DOHH2 (cell line): ENCODE data around the gene TCF3.

Source experiments
- H3F3A ChIP-seq: fragments of 200-600 bp; sonication (generic), shearing (Covaris generic); 2 replicates; pipeline ENCODE4 v1.6.0; 2016; ENCODE audit warnings: antibody characterized with exemption, mild to moderate bottlenecking; ENCODE audit not compliant: control insufficient read depth, insufficient read depth
- H3K27ac ChIP-seq: fragments of 200-600 bp; sonication (generic); 2 replicates; pipeline ENCODE4 v1.5.1; 2014; ENCODE audit warnings: low read depth, mild to moderate bottlenecking, low read length, moderate library complexity
- H3K27me3 ChIP-seq: fragments of 200-600 bp; sonication (generic); 2 replicates; pipeline ENCODE4 v1.6.1; 2014; ENCODE audit warnings: mild to moderate bottlenecking, low read length, mixed read lengths; ENCODE audit not compliant: control insufficient read depth
- H3K36me3 ChIP-seq: fragments of 200-600 bp; sonication (generic); 2 replicates; pipeline ENCODE4 v1.6.1; 2014; ENCODE audit warnings: mild to moderate bottlenecking, low read length, moderate library complexity, mixed read lengths; ENCODE audit not compliant: control insufficient read depth
- H3K4me1 ChIP-seq: fragments of 200-600 bp; sonication (generic); 2 replicates; pipeline ENCODE4 v1.6.1; 2014; ENCODE audit warnings: mild to moderate bottlenecking, low read length, mixed read lengths; ENCODE audit not compliant: control insufficient read depth
- H3K4me2 ChIP-seq: fragments of 200-600 bp; sonication (generic); 2 replicates; pipeline ENCODE4 v1.6.0; 2014; ENCODE audit warnings: mild to moderate bottlenecking, low read length, moderate library complexity
- H3K4me3 ChIP-seq: fragments of 200-600 bp; sonication (generic); 2 replicates; pipeline ENCODE4 v1.5.1; 2014; ENCODE audit warnings: mild to moderate bottlenecking, low read length, mixed read lengths
- H3K79me2 ChIP-seq: fragments of 200-600 bp; sonication (generic); 2 replicates; pipeline ENCODE4 v1.6.1; 2014; ENCODE audit warnings: mild to moderate bottlenecking, low read length, mixed read lengths; ENCODE audit not compliant: control insufficient read depth
- H3K9me2 ChIP-seq: fragments of 200-600 bp; sonication (generic); replicated peaks from 2 replicates; pipeline ENCODE4 v1.6.1; 2014; ENCODE audit warnings: mild to moderate bottlenecking, low read length, mixed read lengths; ENCODE audit not compliant: control insufficient read depth
- H3K9me3 ChIP-seq: fragments of 200-600 bp; sonication (generic); 2 replicates; pipeline ENCODE4 v1.6.1; 2014; ENCODE audit warnings: antibody characterized with exemption, low read length, mixed read lengths; ENCODE audit not compliant: control insufficient read depth, insufficient read depth
- H4K20me1 ChIP-seq: fragments of 200-600 bp; sonication (generic); 2 replicates; pipeline ENCODE4 v1.6.0; 2014; ENCODE audit warnings: low read depth, mild to moderate bottlenecking, antibody characterized with exemption, low read length, moderate library complexity; ENCODE audit not compliant: control insufficient read depth, insufficient read depth
- CTCF ChIP-seq: fragments of 200-600 bp; sonication (generic); IDR thresholded peaks from one replicate; pipeline ENCODE4 v1.5.1; 2014; ENCODE audit warnings: antibody characterized with exemption, mild to moderate bottlenecking, low read depth, low read length; ENCODE audit not compliant: poor library complexity, severe bottlenecking
- EZH2phosphoT487 ChIP-seq: fragments of 200-600 bp; sonication (generic); IDR thresholded peaks from 2 replicates; pipeline ENCODE4 v1.6.1; 2017; ENCODE audit warnings: borderline replicate concordance, mild to moderate bottlenecking, antibody characterized with exemption, low read length, moderate library complexity, mixed read lengths

The TCF3 gene

GRCh38 chr19:1676351-1677266, 24.2 kb upstream of the TCF3 start:
- Histone ChIP-seq H3K4me3 (no peak overlapping the region), H3K4me2 (no peak overlapping the region), H3K36me3 (no peaks in the 10 kb centered on the region), H3K4me1 (peaks cover 14% of the 10 kb centered on the region), H3K27me3 (no peaks in the 10 kb centered on the region; the same call in 1 of the 2 replicates), H3F3A (no peaks in the 10 kb centered on the region), H3K27ac (no peak overlapping the region), H3K79me2 (no peaks in the 10 kb centered on the region), H3K9me2 (no peaks in the 10 kb centered on the region), H3K9me3 (no peaks in the 10 kb centered on the region), H4K20me1 (no peaks in the 10 kb centered on the region)
- TF ChIP-seq EZH2phosphoT487 (no peak), CTCF (no peak)

- no peaks in the 10 kb centered on the region for H3K9me2 ChIP-seq
- H3K4me2 ChIP-seq = no peak overlapping the region
- no peaks in the 10 kb centered on the region for H3K9me3 ChIP-seq
- peaks cover 22% of the 10 kb centered on the region for H3K4me1 ChIP-seq
- no peaks in the 10 kb centered on the region for H4K20me1 ChIP-seq
- H3K36me3 ChIP-seq = no peaks in the 10 kb centered on the region
- H3F3A ChIP-seq = 0 out of 2 replicates have a peak, but pooled peaks cover 2% of the 10 kb centered on the region
- no peak overlapping the region for H3K4me3 ChIP-seq
- TF ChIP-seq EZH2phosphoT487 = no peak
- TF ChIP-seq CTCF = no peak
- H3K27ac ChIP-seq = no peak overlapping the region
- H3K79me2 ChIP-seq = no peaks in the 10 kb centered on the region
- no peaks in the 10 kb centered on the region; the same call in 1 of the 2 replicates for H3K27me3 ChIP-seq
Observed at GRCh38 chr19:1675633-1676350, 23.4 kb upstream of the TCF3 start.

- H3K4me1 ChIP-seq = peaks cover 37% of the 10 kb centered on the region
- TF ChIP-seq EZH2phosphoT487 (no peak), CTCF (no peak)
- H3K27me3 ChIP-seq = no peaks in the 10 kb centered on the region; the same call in 1 of the 2 replicates
- H3K27ac ChIP-seq = no peak overlapping the region
- H3K4me2 ChIP-seq = no peak overlapping the region
- H3K4me3 ChIP-seq = no peak overlapping the region
- H3K79me2 ChIP-seq = no peaks in the 10 kb centered on the region
- peaks cover 2% of the 10 kb centered on the region; the same call in 1 of the 2 replicates for H3F3A ChIP-seq
- no peaks in the 10 kb centered on the region for H3K36me3 ChIP-seq
- no peaks in the 10 kb centered on the region for H3K9me3 ChIP-seq
- no peaks in the 10 kb centered on the region for H3K9me2 ChIP-seq
- H4K20me1 ChIP-seq = no peaks in the 10 kb centered on the region
Observed at GRCh38 chr19:1674293-1674679, 21.9 kb upstream of the TCF3 start.
